Measurements from ENCODE around the gene FERMT3. TPM values are rescaled to one million over a fixed set of nuclear protein-coding genes. Genes with fewer than 3 reads are reported as not detected.

Gene FERMT3
- polyA plus RNA-seq (2012; ENCODE audit: insufficient read length, low read depth), result 2.7 TPM

DNA sequence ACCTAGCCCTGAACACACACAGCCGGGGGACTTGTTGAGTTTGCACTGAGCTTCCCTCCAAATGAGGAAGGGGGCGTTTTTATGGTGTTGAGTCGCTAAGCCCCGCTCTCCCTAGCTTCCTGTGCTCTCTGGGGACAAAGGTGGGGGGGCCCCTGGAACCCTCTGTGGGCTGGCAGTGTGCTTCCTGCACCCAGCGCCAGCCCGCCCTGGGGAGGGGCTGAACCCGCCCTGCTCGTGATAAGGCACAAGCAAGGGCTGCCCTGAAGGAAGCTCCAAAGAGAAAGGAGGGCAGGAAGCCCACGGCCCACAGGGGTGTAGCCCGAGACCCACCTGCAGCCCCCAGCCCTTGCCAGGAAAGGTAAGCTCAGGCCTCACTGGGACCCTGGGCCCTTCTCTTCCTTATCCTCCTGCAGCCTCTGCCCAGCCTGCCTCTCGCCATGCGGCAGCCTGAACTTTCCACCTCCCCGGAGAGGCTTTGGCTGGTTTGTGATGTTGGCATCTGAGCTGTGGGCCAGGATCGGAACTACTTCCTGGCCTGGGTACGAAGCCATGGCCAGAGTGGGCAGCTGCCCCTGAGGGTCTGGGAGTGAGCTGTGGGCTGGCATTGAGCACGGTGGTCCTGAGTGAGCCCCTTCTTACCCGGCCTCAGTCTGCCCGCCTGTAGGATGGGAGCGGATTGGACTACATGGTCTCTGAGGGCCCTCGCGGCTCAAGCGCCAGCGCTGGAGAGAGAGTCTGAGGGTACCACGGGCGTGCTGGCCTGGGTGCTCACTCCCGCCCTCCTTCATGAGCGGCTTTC, at the start of gene FERMT3:
TSS of gene FERMT3 (plus strand) at position 265 of the 799 bp plus-strand sequence. CDS start 644 bp downstream, outside the sequence.
- TF ChIP-seq, protein P1, sequence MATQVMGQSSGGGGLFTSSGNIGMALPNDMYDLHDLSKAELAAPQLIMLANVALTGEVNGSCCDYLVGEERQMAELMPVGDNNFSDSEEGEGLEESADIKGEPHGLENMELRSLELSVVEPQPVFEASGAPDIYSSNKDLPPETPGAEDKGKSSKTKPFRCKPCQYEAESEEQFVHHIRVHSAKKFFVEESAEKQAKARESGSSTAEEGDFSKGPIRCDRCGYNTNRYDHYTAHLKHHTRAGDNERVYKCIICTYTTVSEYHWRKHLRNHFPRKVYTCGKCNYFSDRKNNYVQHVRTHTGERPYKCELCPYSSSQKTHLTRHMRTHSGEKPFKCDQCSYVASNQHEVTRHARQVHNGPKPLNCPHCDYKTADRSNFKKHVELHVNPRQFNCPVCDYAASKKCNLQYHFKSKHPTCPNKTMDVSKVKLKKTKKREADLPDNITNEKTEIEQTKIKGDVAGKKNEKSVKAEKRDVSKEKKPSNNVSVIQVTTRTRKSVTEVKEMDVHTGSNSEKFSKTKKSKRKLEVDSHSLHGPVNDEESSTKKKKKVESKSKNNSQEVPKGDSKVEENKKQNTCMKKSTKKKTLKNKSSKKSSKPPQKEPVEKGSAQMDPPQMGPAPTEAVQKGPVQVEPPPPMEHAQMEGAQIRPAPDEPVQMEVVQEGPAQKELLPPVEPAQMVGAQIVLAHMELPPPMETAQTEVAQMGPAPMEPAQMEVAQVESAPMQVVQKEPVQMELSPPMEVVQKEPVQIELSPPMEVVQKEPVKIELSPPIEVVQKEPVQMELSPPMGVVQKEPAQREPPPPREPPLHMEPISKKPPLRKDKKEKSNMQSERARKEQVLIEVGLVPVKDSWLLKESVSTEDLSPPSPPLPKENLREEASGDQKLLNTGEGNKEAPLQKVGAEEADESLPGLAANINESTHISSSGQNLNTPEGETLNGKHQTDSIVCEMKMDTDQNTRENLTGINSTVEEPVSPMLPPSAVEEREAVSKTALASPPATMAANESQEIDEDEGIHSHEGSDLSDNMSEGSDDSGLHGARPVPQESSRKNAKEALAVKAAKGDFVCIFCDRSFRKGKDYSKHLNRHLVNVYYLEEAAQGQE (IDR thresholded peaks at IDR 0.05; ENCODE audit: insufficient read depth in 1 of 2, low read depth in 2 of 2, low read length in 2 of 2), result no peak
- TF ChIP-seq POLR2AphosphoS5 (IDR thresholded peaks at IDR 0.05; ENCODE audit: low read depth, low read length) (no peak), TAF1 (IDR thresholded peaks at IDR 0.05; ENCODE audit: borderline replicate concordance, insufficient read depth, low read length) (no peak), FOXP2 (optimal IDR thresholded peaks at IDR 0.05; ENCODE audit: borderline replicate concordance, extremely low read depth, extremely low read length, insufficient read depth) (no peak), SIN3A (IDR thresholded peaks at IDR 0.05; ENCODE audit: borderline replicate concordance, insufficient read depth, low read length) (no peak)

DNA sequence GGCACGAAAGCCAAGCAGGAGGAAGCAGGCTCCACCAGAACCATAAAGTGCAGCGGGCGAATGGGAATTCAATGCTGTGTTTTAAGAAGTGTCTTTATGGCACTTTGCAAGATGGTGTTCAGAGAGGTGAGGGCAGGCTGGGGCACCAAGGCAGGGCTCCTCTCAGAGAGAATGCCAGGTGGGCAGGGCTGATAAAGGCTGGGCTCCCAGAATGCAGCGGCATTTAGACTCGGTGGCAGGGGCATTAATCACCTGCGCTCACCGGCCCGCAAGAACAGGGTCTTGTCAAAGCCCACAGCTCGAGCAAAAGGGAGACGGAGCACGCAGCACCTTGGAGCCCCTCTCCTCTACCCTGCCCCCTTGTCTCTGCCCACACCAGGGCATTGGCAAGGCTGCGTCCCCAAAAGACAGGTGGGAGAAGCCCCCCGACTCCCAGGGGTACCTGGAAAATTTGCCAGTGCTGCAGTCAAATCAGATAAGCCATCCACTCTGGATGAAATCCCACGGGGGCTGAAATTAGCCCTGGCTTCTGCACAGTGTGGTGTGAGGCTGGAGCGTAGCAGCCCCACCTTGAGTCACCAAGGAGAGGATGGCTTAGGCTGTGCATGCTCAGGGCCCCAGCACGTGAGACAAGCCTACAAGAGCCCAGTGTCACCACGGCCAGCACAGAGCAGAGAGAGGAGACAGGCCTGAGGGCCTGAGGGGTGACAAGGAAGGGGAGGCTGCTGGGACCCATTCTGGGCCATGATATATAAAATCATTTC, 48.7 kb upstream of the FERMT3 start:
- no peak for TF ChIP-seq FOXP2 (optimal IDR thresholded peaks at IDR 0.05; ENCODE audit: borderline replicate concordance, extremely low read depth, extremely low read length, insufficient read depth)

DNA sequence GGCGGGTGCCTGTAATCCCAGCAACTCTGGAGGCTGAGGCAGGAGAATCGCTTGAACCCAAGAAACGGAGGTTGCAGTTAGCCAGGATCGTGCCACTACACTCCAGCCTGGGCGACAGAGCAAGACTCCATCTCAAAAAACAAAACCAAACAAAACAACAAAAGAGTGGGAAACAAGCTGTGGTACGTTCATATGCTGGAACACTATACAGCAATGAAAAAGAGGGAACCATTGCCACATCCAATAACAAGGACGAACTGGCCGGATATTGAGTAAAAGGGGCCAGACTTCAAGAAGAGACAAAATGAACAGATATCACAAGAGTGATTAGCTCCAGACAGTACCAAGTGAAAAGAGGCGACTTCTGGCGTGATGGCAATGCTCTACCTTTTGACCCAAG, 45.5 kb upstream of the FERMT3 start:
- TF ChIP-seq POLR2AphosphoS5 (IDR thresholded peaks at IDR 0.05; ENCODE audit: low read depth, low read length) (no peak), TAF1 (IDR thresholded peaks at IDR 0.05; ENCODE audit: borderline replicate concordance, insufficient read depth, low read length) (no peak), SIN3A (IDR thresholded peaks at IDR 0.05; ENCODE audit: borderline replicate concordance, insufficient read depth, low read length) (no peak), FOXP2 (optimal IDR thresholded peaks at IDR 0.05; ENCODE audit: borderline replicate concordance, extremely low read depth, extremely low read length, insufficient read depth) (no peak)
- TF ChIP-seq, protein P1 (IDR thresholded peaks at IDR 0.05; ENCODE audit: insufficient read depth in 1 of 2, low read depth in 2 of 2, low read length in 2 of 2), result no peak

DNA sequence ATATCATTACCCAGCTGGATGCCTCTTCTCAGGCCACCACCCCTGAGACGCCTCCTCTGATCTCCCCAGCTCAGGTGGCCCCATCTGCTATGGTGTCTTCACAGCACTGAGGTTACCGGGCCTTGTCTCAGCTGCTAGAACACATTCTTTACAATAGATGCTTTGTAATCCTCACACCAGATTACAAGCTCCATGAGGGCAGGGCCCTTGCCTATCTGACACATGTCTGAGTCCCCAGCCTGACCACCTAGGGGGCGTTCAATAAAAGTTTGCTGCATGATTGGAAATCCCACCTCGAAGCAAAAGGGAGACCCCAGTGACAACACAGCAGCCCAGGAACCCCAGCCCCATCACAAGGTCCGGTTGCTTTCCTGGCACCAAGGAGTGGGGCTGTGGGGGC, 42.6 kb upstream of the FERMT3 start:
- TF ChIP-seq FOXP2 (optimal IDR thresholded peaks at IDR 0.05; ENCODE audit: borderline replicate concordance, extremely low read depth, extremely low read length, insufficient read depth) (no peak), TAF1 (IDR thresholded peaks at IDR 0.05; ENCODE audit: borderline replicate concordance, insufficient read depth, low read length) (no peak), SIN3A (IDR thresholded peaks at IDR 0.05; ENCODE audit: borderline replicate concordance, insufficient read depth, low read length) (no peak), POLR2AphosphoS5 (IDR thresholded peaks at IDR 0.05; ENCODE audit: low read depth, low read length) (no peak)
- TF ChIP-seq, protein P1 (IDR thresholded peaks at IDR 0.05; ENCODE audit: insufficient read depth in 1 of 2, low read depth in 2 of 2, low read length in 2 of 2), result no peak

DNA sequence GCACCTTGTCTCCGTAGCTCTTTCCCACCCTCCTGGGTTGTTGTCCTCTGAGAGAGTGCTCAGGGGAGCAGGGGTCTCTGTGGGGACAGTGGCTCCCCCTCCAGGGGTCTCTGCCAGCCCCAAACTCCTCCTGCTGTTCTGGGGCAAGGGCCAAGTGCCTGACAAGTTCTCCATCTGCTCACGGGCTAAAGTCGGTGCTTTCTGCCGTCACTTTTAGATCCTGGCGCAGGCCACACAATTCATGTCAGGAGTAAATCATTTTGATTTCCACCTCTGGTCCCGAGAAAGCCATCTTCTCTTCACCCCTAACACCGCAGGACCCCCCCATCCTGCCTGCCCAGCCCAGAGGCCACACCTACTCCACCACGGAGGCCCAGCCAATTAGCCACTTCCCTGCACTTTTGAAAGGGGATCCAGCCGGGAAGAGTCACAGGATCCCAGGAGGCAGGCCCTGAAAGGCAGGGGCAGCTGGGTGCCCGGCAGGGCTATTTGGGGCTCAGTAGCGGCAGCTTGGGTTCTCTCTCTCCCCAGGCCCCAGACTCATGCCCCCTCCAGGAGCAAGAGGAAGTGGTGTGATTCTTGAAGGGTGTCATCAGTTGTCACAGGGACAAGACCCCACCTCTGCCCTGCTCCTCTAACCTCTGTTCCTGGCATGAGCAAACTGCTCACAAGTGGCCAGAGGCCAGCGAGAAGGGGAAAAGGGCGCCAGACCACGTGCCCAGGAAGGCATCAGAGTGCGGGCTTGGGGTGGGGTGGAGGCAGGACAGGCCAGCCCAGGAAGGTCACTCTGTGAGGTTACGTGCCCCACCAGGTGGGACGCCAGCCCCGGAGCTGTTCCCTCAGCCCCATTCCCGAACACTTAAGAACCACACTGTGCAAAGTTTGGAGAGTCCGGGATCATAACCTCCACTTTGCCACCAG, 41.9 kb upstream of the FERMT3 start:
- TF ChIP-seq TAF1 (IDR thresholded peaks at IDR 0.05; ENCODE audit: borderline replicate concordance, insufficient read depth, low read length) (no peak), POLR2AphosphoS5 (IDR thresholded peaks at IDR 0.05; ENCODE audit: low read depth, low read length) (no peak), SIN3A (IDR thresholded peaks at IDR 0.05; ENCODE audit: borderline replicate concordance, insufficient read depth, low read length) (no peak), FOXP2 (optimal IDR thresholded peaks at IDR 0.05; ENCODE audit: borderline replicate concordance, extremely low read depth, extremely low read length, insufficient read depth) (peak; percentile 13)
- TF ChIP-seq, protein P1 (IDR thresholded peaks at IDR 0.05; ENCODE audit: insufficient read depth in 1 of 2, low read depth in 2 of 2, low read length in 2 of 2), result no peak
